Fibroblast of skin of right quadriceps (primary cell): ENCODE data around the gene POU2AF1.

Experiments used
- DNase-seq: peaks from one replicate; pipeline ENCODE4 v3.0.0-alpha.2; 2013

Gene POU2AF1

DNA sequence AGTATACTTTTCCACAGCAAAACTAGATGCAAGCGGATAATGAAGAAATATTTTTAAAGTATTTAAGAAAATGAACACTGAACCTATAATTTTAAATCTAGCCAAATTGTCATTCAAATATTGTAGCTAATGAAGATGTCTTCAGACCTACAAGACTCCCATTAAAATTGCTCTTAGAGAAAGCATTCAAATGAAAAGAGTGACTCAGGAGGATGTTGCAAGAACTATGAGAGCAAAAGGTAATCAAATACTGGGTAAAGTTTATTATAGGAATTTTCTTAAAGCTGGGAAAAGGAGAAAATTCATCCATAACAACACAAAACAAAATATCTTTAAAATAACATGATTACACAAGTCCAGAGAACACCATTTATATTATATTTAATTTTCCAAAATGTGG is 5.4 kb upstream of the POU2AF1 start:
- no peak for DNase-seq

DNA sequence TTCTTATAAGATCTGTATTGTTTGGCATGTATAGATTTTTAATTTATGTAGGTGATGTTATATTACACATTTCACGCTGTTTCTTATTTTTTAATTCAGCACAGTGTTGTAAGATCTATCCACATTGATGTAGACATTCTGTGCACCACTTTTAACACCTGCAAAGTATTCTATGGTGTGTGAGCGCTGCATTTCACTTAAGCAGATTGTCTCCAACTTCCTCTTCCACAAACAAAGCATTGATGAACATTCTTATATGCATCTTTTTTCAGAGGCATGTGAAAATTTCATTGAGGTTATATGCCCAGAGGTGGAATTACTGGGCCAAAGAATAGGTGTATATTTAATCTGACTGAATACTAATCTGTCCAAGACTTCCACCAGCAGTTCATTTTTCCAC is 3.4 kb upstream of the POU2AF1 start:
- no peak for DNase-seq

GRCh38 chr11:111379602-111380136 is 594 bp upstream of the POU2AF1 start:
- no peak for DNase-seq

DNA sequence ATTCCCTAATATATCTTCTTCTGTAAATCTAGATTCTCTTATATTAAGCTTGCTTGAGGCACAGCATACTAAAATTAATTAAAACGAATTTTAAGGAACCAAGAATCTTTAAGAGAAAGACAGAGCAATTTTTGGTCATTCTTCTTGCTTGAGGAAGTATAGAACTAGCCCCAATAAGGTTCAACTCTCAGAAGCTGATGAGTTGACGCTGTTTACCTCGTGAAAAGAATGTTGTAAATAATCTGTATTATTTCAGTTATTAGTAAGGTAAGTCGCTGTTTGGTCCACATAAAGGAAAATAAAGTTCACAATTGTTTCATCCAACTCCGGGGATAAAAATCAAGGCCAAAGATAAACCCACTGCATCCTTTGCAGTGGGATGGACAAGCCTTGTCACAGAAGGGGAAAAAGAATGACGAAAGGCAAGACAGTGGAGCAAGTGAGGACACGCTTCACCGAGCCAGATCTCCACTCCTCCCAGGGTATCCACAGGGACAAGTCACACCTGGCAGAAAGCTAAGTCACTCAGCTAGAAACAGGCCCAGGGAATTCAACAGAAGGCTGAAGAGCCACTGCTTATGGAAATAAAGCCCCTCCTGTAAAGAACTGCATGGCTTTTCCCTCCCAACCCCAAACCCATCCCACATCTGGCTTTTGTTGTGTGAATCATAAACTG is 752 bp downstream of the POU2AF1 start:
- DNase-seq, result no peak

DNA sequence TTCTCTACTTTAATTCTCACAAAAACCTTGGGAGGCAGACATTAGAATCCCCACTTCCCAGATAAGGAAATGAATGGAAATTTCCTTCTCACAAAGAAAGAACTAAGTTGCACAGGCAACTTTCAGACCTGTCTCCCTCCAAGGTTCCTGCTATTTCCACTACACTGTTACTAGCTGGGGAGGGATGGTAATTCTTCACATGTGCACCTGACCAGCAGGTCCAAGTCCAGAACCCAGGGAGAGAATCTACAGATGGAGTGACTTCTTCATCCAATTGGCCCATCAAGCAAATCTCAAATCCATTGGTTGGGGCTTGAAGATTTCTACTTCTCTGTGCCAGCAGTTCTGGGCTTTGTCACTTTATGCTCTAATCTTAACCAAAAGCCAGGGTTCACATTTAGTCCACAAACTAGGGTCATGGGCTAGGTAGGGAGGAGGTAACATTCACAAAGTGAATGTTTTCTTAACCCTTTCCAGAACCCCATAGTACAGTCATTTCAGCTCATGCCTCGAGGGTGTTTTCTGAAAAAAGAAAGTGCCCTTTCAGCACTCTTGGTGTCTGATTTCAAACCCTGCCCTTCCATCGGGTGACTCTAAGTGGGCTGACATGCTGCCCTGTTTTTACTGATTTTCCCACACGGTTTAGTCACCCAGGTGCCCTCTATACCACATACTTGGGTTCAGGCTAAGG is 2.7 kb downstream of the POU2AF1 start:
- DNase-seq, result no peak

- no peak for DNase-seq
Measured at GRCh38 chr11:111373590-111373989, 5.5 kb downstream of the POU2AF1 start.

- no peak for DNase-seq
Measured at GRCh38 chr11:111372538-111372937, 6.5 kb downstream of the POU2AF1 start.

- no peak for DNase-seq
Measured at GRCh38 chr11:111370902-111371578, 8.0 kb downstream of the POU2AF1 start.

GRCh38 chr11:111370270-111370901 is 8.7 kb downstream of the POU2AF1 start:
- no peak for DNase-seq

GRCh38 chr11:111368285-111368560 is 10.9 kb downstream of the POU2AF1 start:
- no peak for DNase-seq

- no peak for DNase-seq
Measured at GRCh38 chr11:111367411-111368284, 11.4 kb downstream of the POU2AF1 start.

GRCh38 chr11:111366560-111367410 is 12.3 kb downstream of the POU2AF1 start:
- no peak for DNase-seq

- no peak for DNase-seq
Measured at GRCh38 chr11:111365722-111366559, 13.1 kb downstream of the POU2AF1 start.

GRCh38 chr11:111364503-111364902 is 14.6 kb downstream of the POU2AF1 start:
- DNase-seq, result no peak

GRCh38 chr11:111363985-111364384 is 15.1 kb downstream of the POU2AF1 start:
- DNase-seq, result no peak

GRCh38 chr11:111362887-111363411 is 16.1 kb downstream of the POU2AF1 start:
- DNase-seq, result no peak

- DNase-seq, result no peak
Measured at GRCh38 chr11:111361874-111362273, 17.2 kb downstream of the POU2AF1 start.

DNA sequence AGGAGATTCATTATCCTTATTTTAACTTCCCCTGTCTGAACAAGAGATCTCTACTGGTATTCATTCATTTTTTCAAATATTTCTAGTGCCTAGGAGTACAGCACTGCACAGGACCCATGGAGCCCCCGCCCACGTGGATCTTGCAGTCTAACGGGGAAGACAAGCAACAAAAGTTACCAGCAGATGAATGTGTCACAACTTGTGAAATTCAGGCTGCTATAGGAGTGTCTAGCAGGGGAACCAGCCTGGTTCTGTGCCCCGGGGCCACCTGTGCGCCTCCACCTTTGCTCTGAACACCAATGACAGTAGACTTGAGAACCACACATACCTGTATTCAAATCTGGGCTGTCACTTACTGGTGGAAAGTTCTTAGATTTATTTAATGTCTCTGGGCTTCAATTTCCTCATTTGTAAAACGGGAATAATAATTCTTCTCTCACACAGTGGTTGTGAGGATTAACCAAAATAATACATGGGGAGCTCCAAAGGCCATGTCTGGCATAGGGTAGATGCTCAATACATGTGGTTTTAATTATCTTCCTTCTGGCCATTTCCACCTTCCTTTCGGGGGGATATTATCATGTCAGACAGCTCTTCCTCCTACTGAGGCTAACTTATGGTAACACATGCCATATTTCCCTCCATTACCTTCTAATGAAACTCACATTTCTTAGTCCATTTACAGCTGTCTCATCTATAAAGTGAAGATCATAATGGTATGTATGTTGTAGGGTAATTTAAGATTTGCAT is 17.8 kb downstream of the POU2AF1 start:
- no peak for DNase-seq
